GM23248 (cell line): ENCODE data around the gene FAM72A. TPM values are rescaled to one million over a fixed set of nuclear protein-coding genes. Genes with fewer than 3 reads are reported as not detected.

Experiments used
- DNase-seq: peaks from one replicate; pipeline ENCODE4 v3.0.0-alpha.2; 2015
- H2AFZ ChIP-seq: fragments of 200-600 bp; sonication (generic); 2 replicates; pipeline ENCODE4 v1.6.1; 2016; ENCODE audit warnings: antibody characterized with exemption
- H3F3A ChIP-seq: fragments of 200-600 bp; sonication (generic); 2 replicates; pipeline ENCODE4 v1.6.1; 2016; ENCODE audit warnings: mild to moderate bottlenecking, antibody characterized with exemption, mixed run types; ENCODE audit not compliant: insufficient read depth
- H3K27ac ChIP-seq: fragments of 200-600 bp; sonication (generic); 2 replicates; pipeline ENCODE4 v1.5.1; 2016; ENCODE audit warnings: mild to moderate bottlenecking
- H3K27me3 ChIP-seq: fragments of 200-600 bp; sonication (generic); replicated peaks from 2 replicates; pipeline ENCODE4 v1.6.1; 2016; ENCODE audit warnings: mild to moderate bottlenecking; ENCODE audit not compliant: insufficient read depth
- H3K36me3 ChIP-seq: fragments of 200-600 bp; sonication (generic); 2 replicates; pipeline ENCODE4 v1.6.1; 2016; ENCODE audit warnings: low read depth, mild to moderate bottlenecking
- H3K4me1 ChIP-seq: fragments of 200-600 bp; sonication (generic); 2 replicates; pipeline ENCODE4 v1.6.1; 2016; ENCODE audit warnings: mild to moderate bottlenecking; ENCODE audit not compliant: insufficient read depth
- H3K4me2 ChIP-seq: fragments of 200-600 bp; sonication (generic); one replicate; pipeline ENCODE4 v1.6.1; 2016; ENCODE audit warnings: mild to moderate bottlenecking; ENCODE audit not compliant: unreplicated experiment
- H3K4me3 ChIP-seq: fragments of 200-600 bp; sonication (generic); 2 replicates; pipeline ENCODE4 v1.5.1; 2016; ENCODE audit warnings: mild to moderate bottlenecking
- H3K79me2 ChIP-seq: fragments of 200-600 bp; sonication (generic); 2 replicates; pipeline ENCODE4 v1.6.1; 2016; ENCODE audit warnings: mild to moderate bottlenecking; ENCODE audit not compliant: insufficient read depth
- H3K9ac ChIP-seq: fragments of 200-600 bp; sonication (generic); 2 replicates; pipeline ENCODE4 v1.6.1; 2016; ENCODE audit warnings: mild to moderate bottlenecking
- H3K9me2 ChIP-seq: fragments of 200-600 bp; sonication (generic); 2 replicates; pipeline ENCODE4 v1.6.1; 2016; ENCODE audit warnings: mixed run types, mild to moderate bottlenecking, moderate library complexity; ENCODE audit not compliant: insufficient read depth
- H3K9me3 ChIP-seq: fragments of 200-600 bp; sonication (generic); one replicate; pipeline ENCODE4 v1.6.1; 2017; ENCODE audit warnings: low read depth
- H4K20me1 ChIP-seq: fragments of 200-600 bp; sonication (generic); 2 replicates; pipeline ENCODE4 v1.6.0; 2016; ENCODE audit not compliant: insufficient read depth
- EZH2 ChIP-seq: fragments of 200-600 bp; sonication (generic); IDR thresholded peaks from 2 replicates; pipeline ENCODE4 v1.6.1; 2018; ENCODE audit warnings: antibody characterized with exemption, mild to moderate bottlenecking; ENCODE audit not compliant: insufficient read depth, poor library complexity, severe bottlenecking
- EZH2phosphoT487 ChIP-seq: fragments of 200-600 bp; sonication (generic); IDR thresholded peaks from 2 replicates; pipeline ENCODE4 v1.6.1; 2018; ENCODE audit warnings: antibody characterized with exemption, moderate library complexity, mild to moderate bottlenecking, low read depth; ENCODE audit not compliant: insufficient read depth
- WGBS, 2 experiments: methylation state at CpG; one replicate each; pipeline ENCODE4 v1.1.6; 2015 to 2017; ENCODE audit warnings: low lambda C conversion rate in 2 of 2, low coverage in 1 of 2; ENCODE audit errors: missing lambda C conversion rate in 2 of 2; 5-methylcytosine and 5-hydroxymethylcytosine counted together
- in situ Hi-C: fragments of 300-500 bp; cut with MboI; formaldehyde crosslinking; loops from 2 replicates; pipeline ENCODE4 v1.15.0; 2020
- polyA plus RNA-seq: library from polyadenylated mRNA; unstranded; fragments of >200 nt; fragmentation: Nextera tagmentation; extraction: Ambion mirVana; gene quantifications from 2 replicates; pipeline ENCODE4 v1.2.1, GENCODE V29; 2016
- total RNA-seq: library from RNA; depleted of rRNA; stranded (reverse); fragments of >200 nt; shearing (Covaris generic); gene quantifications from 2 replicates; pipeline ENCODE4 v1.2.3, GENCODE V29; 2014; rRNA removed

Gene FAM72A
- total and polyA plus RNA-seq, 2 experiments from 2014 or later, result 2.5 to 3.1 TPM

DNA sequence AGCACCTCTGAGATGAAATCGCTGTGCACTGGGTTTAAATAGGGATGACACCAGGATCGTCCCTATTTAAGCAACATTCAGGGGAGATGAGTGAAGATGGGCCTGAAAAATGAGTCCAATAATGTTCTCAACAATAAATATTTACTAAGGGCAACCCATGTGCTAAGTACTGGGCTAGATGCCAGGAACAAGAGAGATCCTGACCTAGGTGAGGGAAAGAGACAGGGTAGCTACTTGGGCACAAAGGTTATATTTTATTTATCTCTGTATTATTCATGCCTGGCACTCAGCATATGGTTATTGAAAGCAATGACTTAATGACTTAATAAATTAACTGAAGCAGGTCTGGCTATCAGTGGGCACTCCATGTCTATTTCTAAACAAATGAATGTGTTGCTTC lies 58.0 kb downstream of the FAM72A start:
- H4K20me1 ChIP-seq, result no peaks in the 10 kb centered on the region
- peaks cover 75% of the 10 kb centered on the region for H3K27me3 ChIP-seq
- no peak overlapping the region for H3K9ac ChIP-seq
- H3K79me2 ChIP-seq, result no peaks in the 10 kb centered on the region
- H3K36me3 ChIP-seq, result no peaks in the 10 kb centered on the region
- DNase-seq, result no peak
- no peak overlapping the region for H3K4me2 ChIP-seq
- TF ChIP-seq EZH2phosphoT487 (no peak), EZH2 (no peak)
- WGBS, 2 experiments, result 7 to 21% methylated on average over 2 of the region's 2 CpGs
- no peak overlapping the region for H3K4me3 ChIP-seq
- no peak overlapping the region for H3K27ac ChIP-seq
- H3K9me2 ChIP-seq, result no peaks in the 10 kb centered on the region
- no peaks in the 10 kb centered on the region for H3K9me3 ChIP-seq
- no peaks in the 10 kb centered on the region for H3F3A ChIP-seq
- no peak overlapping the region for H2AFZ ChIP-seq
- no peaks in the 10 kb centered on the region for H3K4me1 ChIP-seq
- in situ Hi-C loops, result no loop called here

GRCh38 chr1:206143537-206144172 lies 59.0 kb downstream of the FAM72A start:
- in situ Hi-C loops, result no loop called here
- no peaks in the 10 kb centered on the region for H3K9me3 ChIP-seq
- no peaks in the 10 kb centered on the region for H4K20me1 ChIP-seq
- H3K27ac ChIP-seq, result no peak overlapping the region
- H3K9ac ChIP-seq, result no peak overlapping the region
- H3K79me2 ChIP-seq, result no peaks in the 10 kb centered on the region
- no peak overlapping the region for H3K4me2 ChIP-seq
- TF ChIP-seq EZH2 (no peak), EZH2phosphoT487 (no peak)
- no peak for DNase-seq
- H3K9me2 ChIP-seq, result no peaks in the 10 kb centered on the region
- H3K4me1 ChIP-seq, result no peaks in the 10 kb centered on the region
- no peak overlapping the region for H3K4me3 ChIP-seq
- H3K36me3 ChIP-seq, result no peaks in the 10 kb centered on the region
- H3K27me3 ChIP-seq, result peaks cover 80% of the 10 kb centered on the region
- WGBS, 2 experiments, result 58 to 59% methylated on average over 15 of the region's 15 CpGs
- no peaks in the 10 kb centered on the region for H3F3A ChIP-seq
- H2AFZ ChIP-seq, result no peak overlapping the region

GRCh38 chr1:206142770-206143169 lies 59.9 kb downstream of the FAM72A start:
- Histone ChIP-seq H3F3A (no peaks in the 10 kb centered on the region), H3K4me1 (no peaks in the 10 kb centered on the region), H2AFZ (no peak overlapping the region), H3K79me2 (no peaks in the 10 kb centered on the region), H3K27me3 (peaks cover 83% of the 10 kb centered on the region), H3K4me3 (no peak overlapping the region), H4K20me1 (no peaks in the 10 kb centered on the region), H3K9me3 (no peaks in the 10 kb centered on the region), H3K9me2 (no peaks in the 10 kb centered on the region), H3K27ac (no peak overlapping the region), H3K9ac (no peak overlapping the region), H3K4me2 (no peak overlapping the region), H3K36me3 (no peaks in the 10 kb centered on the region)
- TF ChIP-seq EZH2phosphoT487 (no peak), EZH2 (no peak)
- in situ Hi-C loops, result no loop called here
- DNase-seq, result no peak
- 30 to 40% methylated on average over 2 of the region's 2 CpGs for WGBS, 2 experiments

- Histone ChIP-seq H3K27me3 (peaks cover 86% of the 10 kb centered on the region), H4K20me1 (no peaks in the 10 kb centered on the region), H3F3A (no peaks in the 10 kb centered on the region), H3K9me3 (no peaks in the 10 kb centered on the region), H3K79me2 (no peaks in the 10 kb centered on the region), H2AFZ (no peak overlapping the region), H3K4me2 (no peak overlapping the region), H3K27ac (no peak overlapping the region), H3K4me3 (no peak overlapping the region), H3K9ac (no peak overlapping the region), H3K36me3 (no peaks in the 10 kb centered on the region), H3K9me2 (no peaks in the 10 kb centered on the region), H3K4me1 (no peaks in the 10 kb centered on the region)
- 66 to 72% methylated on average over 3 of the region's 3 CpGs for WGBS, 2 experiments
- DNase-seq, result no peak
- TF ChIP-seq EZH2 (no peak), EZH2phosphoT487 (no peak)
- in situ Hi-C loops, result no loop called here
Measured at GRCh38 chr1:206142011-206142410, 60.6 kb downstream of the FAM72A start.

GRCh38 chr1:206136241-206136640 lies 66.4 kb downstream of the FAM72A start:
- no peak for DNase-seq
- WGBS, 2 experiments, result 4 to 8% methylated on average over 2 of the region's 2 CpGs
- Histone ChIP-seq H3K79me2 (no peaks in the 10 kb centered on the region), H3F3A (no peaks in the 10 kb centered on the region), H3K4me3 (no peak overlapping the region), H2AFZ (no peak overlapping the region), H3K27me3 (peaks cover 53% of the 10 kb centered on the region), H3K27ac (no peak overlapping the region), H4K20me1 (no peaks in the 10 kb centered on the region), H3K4me1 (no peaks in the 10 kb centered on the region), H3K4me2 (no peak overlapping the region), H3K36me3 (no peaks in the 10 kb centered on the region), H3K9me3 (no peaks in the 10 kb centered on the region), H3K9me2 (no peaks in the 10 kb centered on the region), H3K9ac (no peak overlapping the region)
- TF ChIP-seq EZH2 (no peak), EZH2phosphoT487 (no peak)
- in situ Hi-C loops, result no loop called here

Other genes starting within 250 kb of the FAM72A start
- 2.8 and 7.1 TPM in 2 replicates for gene RAB7B, start 199.4 kb downstream of the FAM72A start, total RNA-seq
- 7.6 and 7.7 TPM in 2 replicates for gene RAB7B, start 199.4 kb downstream of the FAM72A start, polyA plus RNA-seq
- not detected in 2 replicates for gene CTSE, start 178.9 kb downstream of the FAM72A start, total RNA-seq
- not detected in 2 replicates for gene CTSE, start 178.9 kb downstream of the FAM72A start, polyA plus RNA-seq
- gene RHEX, start 149.7 kb downstream of the FAM72A start, total RNA-seq, result not detected in 2 replicates
- gene RHEX, start 149.7 kb downstream of the FAM72A start, polyA plus RNA-seq, result not detected in 2 replicates
- not detected in 2 replicates for gene AVPR1B, start 85.5 kb downstream of the FAM72A start, total RNA-seq
- gene AVPR1B, start 85.5 kb downstream of the FAM72A start, polyA plus RNA-seq, result not detected in 2 replicates
- gene SRGAP2, start 702 bp upstream of the FAM72A start, total RNA-seq, result 51.1 and 55.3 TPM in 2 replicates
- gene SRGAP2, start 702 bp upstream of the FAM72A start, polyA plus RNA-seq, result 35.8 and 42.3 TPM in 2 replicates